ENCODE measurements around the gene TK1.

The TK1 gene

DNA sequence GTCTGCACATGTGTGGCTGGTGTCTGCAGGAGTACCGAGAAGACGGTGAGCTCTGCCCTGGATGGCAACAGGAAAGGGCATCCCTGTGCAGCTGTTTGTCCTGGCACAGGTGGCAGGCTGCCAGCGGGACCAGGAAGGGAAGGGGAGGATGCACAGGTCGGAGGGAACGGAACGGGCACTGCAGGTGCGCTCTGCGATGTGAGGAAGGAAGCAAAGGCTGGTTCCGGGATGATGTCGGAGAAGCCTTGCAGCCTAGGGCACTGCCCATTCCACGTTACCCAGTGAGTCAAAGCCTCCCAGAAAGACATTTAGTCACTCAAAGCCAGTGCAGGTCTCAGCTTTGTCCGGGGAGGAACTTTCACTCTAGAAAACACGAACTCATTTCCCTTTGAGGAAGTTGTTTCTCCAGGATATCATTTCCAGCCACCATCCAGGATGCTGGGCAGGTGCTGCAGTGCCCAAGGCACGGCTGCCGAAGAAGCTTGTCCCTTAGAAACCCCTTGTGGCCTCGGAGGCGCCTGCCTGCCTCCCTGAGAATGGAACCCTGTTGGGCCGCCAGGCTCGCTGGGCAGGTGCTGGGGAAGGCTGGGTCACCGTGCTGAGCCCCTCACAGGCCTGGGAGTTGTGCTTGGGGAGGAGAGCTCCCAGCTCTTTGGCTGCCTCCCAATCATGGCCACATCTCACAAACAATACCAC, 40.1 kb upstream of the TK1 start:
- no peaks in the 10 kb centered on the region for H3K9me3 ChIP-seq (ENCODE audit: low read length)
- peaks cover 18% of the 10 kb centered on the region for H3K36me3 ChIP-seq (ENCODE audit: insufficient read depth, low read length)
- peaks cover 7% of the 10 kb centered on the region for H3K4me1 ChIP-seq (ENCODE audit: insufficient read depth, low read length)
- H3K27me3 ChIP-seq (ENCODE audit: insufficient read depth, low read length) = peaks cover 16% of the 10 kb centered on the region
- H3K4me3 ChIP-seq (ENCODE audit: low read length) = no peak overlapping the region
- H2AFZ ChIP-seq (ENCODE audit: low read depth, low read length) = no peak overlapping the region

DNA sequence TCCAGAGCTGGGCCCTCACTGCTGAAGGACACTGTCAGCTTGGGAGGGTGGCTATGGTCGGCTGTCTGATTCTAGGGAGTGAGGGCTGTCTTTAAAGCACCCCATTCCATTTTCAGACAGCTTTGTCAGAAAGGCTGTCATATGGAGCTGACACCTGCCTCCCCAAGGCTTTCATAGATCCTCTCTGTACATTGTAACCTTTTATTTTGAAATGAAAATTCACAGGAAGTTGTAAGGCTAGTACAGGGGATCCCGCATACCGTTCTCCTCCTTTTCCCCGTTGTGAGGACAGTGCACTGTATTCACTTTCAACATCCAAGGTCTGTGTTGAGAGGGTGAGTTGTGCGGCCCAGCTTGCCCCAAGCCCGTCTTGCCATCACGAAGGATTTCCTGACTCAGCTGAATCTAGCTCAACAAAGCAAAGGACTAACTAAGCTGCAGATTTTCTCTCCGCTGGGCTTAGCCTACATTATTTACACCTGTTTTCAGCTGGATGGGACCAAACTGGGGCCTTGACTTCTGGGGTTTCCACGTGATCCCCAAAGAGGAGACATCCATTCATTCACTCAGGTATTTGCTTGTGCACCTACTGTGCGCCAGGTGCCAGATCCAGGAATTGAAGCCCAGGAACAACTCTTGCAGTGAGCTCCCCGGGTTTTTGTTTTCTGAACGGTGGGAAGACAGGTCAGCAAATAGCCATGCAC, 39.4 kb upstream of the TK1 start:
- H3K4me3 ChIP-seq (ENCODE audit: low read length) = no peak overlapping the region
- H3K36me3 ChIP-seq (ENCODE audit: insufficient read depth, low read length) = peaks cover 24% of the 10 kb centered on the region
- H3K4me1 ChIP-seq (ENCODE audit: insufficient read depth, low read length) = peaks cover 4% of the 10 kb centered on the region
- H3K9me3 ChIP-seq (ENCODE audit: low read length) = no peaks in the 10 kb centered on the region
- peaks cover 11% of the 10 kb centered on the region for H3K27me3 ChIP-seq (ENCODE audit: insufficient read depth, low read length)
- no peak overlapping the region for H2AFZ ChIP-seq (ENCODE audit: low read depth, low read length)

DNA sequence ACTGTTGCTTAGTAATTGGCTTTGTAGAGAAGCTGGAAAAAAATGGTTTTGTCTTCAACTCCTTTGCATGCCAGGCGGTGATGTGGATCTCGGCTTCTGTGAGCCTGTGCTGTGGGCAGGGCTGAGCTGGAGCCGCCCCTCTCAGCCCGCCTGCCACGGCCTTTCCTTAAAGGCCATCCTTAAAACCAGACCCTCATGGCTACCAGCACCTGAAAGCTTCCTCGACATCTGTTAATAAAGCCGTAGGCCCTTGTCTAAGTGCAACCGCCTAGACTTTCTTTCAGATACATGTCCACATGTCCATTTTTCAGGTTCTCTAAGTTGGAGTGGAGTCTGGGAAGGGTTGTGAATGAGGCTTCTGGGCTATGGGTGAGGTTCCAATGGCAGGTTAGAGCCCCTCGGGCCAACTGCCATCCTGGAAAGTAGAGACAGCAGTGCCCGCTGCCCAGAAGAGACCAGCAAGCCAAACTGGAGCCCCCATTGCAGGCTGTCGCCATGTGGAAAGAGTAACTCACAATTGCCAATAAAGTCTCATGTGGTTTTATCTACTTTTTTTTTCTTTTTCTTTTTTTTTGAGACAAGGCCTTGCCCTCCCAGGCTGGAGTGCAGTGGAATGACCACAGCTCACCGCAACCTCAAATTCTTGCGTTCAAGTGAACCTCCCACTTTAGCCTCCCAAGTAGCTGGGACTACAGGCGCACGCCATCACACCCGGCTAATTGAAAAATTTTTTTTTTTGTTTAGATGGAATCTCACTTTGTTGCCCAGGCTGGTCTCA, 38.4 kb upstream of the TK1 start:
- Histone ChIP-seq H3K9me3 (ENCODE audit: low read length) (no peaks in the 10 kb centered on the region), H3K36me3 (ENCODE audit: insufficient read depth, low read length) (peaks cover 31% of the 10 kb centered on the region), H3K4me1 (ENCODE audit: insufficient read depth, low read length) (peaks cover 4% of the 10 kb centered on the region), H3K27me3 (ENCODE audit: insufficient read depth, low read length) (peaks cover 1% of the 10 kb centered on the region), H3K4me3 (ENCODE audit: low read length) (no peak overlapping the region), H2AFZ (ENCODE audit: low read depth, low read length) (no peak overlapping the region)

DNA sequence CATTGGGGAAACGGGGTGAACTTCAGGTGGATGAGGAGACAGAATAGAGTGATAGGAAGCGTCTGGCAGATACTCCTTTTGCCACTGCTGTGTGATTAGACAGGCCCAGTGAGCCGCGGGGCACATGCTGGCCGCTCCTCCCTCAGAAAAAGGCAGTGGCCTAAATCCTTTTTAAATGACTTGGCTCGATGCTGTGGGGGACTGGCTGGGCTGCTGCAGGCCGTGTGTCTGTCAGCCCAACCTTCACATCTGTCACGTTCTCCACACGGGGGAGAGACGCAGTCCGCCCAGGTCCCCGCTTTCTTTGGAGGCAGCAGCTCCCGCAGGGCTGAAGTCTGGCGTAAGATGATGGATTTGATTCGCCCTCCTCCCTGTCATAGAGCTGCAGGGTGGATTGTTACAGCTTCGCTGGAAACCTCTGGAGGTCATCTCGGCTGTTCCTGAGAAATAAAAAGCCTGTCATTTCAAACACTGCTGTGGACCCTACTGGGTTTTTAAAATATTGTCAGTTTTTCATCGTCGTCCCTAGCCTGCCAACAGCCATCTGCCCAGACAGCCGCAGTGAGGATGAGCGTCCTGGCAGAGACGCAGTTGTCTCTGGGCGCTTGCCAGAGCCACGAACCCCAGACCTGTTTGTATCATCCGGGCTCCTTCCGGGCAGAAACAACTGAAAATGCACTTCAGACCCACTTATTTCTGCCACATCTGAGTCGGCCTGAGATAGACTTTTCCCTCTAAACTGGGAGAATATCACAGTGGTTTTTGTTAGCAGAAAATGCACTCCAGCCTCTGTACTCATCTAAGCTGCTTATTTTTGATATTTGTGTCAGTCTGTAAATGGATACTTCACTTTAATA, 37.6 kb upstream of the TK1 start:
- H3K36me3 ChIP-seq (ENCODE audit: insufficient read depth, low read length) = peaks cover 36% of the 10 kb centered on the region
- no peaks in the 10 kb centered on the region for H3K27me3 ChIP-seq (ENCODE audit: insufficient read depth, low read length)
- no peak overlapping the region for H3K4me3 ChIP-seq (ENCODE audit: low read length)
- H2AFZ ChIP-seq (ENCODE audit: low read depth, low read length) = no peak overlapping the region
- peaks cover 4% of the 10 kb centered on the region for H3K4me1 ChIP-seq (ENCODE audit: insufficient read depth, low read length)
- H3K9me3 ChIP-seq (ENCODE audit: low read length) = no peaks in the 10 kb centered on the region

DNA sequence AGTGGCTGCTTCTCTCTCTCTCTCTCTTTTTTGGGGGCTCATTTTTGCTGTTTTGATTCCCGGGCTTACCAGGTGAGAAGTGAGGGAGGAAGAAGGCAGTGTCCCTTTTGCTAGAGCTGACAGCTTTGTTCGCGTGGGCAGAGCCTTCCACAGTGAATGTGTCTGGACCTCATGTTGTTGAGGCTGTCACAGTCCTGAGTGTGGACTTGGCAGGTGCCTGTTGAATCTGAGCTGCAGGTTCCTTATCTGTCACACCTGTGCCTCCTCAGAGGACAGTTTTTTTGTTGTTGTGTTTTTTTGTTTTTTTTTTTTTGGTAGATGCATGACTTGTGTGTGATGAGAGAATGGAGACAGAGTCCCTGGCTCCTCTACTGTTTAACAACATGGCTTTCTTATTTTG, 36.9 kb upstream of the TK1 start:
- Histone ChIP-seq H3K4me3 (ENCODE audit: low read length) (no peak overlapping the region), H3K4me1 (ENCODE audit: insufficient read depth, low read length) (peaks cover 4% of the 10 kb centered on the region), H3K27me3 (ENCODE audit: insufficient read depth, low read length) (no peaks in the 10 kb centered on the region), H3K36me3 (ENCODE audit: insufficient read depth, low read length) (peaks cover 39% of the 10 kb centered on the region), H3K9me3 (ENCODE audit: low read length) (no peaks in the 10 kb centered on the region), H2AFZ (ENCODE audit: low read depth, low read length) (no peak overlapping the region)

DNA sequence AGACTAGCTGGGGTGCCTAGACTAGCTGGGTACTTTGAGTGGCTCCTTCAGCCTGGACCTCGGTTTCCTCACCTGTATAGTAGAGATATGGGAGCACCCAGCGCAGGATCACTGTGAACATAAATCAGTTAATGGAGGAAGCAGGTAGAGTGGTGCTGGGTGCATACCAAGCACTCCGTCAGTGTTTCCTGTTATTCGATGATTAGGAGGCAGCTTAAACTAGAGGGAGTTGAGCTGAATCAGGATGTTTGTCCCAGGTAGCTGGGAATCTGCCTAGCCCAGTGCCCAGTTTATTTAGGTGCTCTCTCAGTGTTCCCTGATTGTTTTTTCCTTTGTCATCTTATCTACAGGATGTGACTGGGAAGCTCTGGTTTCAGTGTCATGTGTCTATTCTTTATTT, 36.2 kb upstream of the TK1 start:
- Histone ChIP-seq H3K4me3 (ENCODE audit: low read length) (no peak overlapping the region), H3K27me3 (ENCODE audit: insufficient read depth, low read length) (no peaks in the 10 kb centered on the region), H3K4me1 (ENCODE audit: insufficient read depth, low read length) (no peaks in the 10 kb centered on the region), H3K36me3 (ENCODE audit: insufficient read depth, low read length) (peaks cover 39% of the 10 kb centered on the region), H2AFZ (ENCODE audit: low read depth, low read length) (no peak overlapping the region), H3K9me3 (ENCODE audit: low read length) (no peaks in the 10 kb centered on the region)

DNA sequence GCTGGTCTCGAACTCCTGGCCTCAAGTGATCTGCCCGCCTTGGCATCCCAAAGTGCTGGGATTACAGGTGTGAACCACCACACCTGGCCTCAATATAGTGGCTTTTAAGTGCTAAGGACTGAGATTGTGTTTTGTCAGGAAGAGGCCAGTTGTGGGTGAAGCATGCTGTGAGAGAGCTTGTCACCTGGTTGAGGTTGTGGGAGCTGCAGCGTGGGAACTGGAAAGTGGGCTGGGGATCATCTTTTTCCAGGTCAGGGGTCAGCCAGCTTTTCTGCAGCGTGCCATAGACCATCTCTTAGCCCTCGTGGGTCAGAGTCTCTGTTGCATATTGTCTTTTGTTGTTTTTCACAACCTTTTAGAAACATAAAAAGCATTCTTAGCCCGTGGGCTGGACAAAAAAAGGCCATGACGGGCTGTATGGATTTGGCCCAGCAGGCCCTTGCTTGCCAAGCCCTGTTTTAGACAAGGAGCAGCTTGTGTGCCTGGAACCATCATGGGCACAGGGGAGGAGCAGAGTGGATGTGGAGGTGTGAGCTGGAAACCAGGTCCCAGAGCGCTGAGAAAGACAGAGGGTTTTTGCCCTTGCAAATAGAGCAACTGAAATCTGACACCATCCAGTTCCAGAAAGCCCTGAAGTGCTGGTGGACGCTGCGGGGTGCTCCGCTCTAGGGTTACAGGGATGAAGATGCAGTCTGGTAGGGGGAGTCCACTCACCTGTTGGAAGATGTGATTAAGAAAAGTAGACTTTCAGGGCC, 32.7 kb upstream of the TK1 start:
- peaks cover 11% of the 10 kb centered on the region for H3K4me1 ChIP-seq (ENCODE audit: insufficient read depth, low read length)
- H3K4me3 ChIP-seq (ENCODE audit: low read length) = no peak overlapping the region
- H3K9me3 ChIP-seq (ENCODE audit: low read length) = no peaks in the 10 kb centered on the region
- H3K27me3 ChIP-seq (ENCODE audit: insufficient read depth, low read length) = no peaks in the 10 kb centered on the region
- no peak overlapping the region for H2AFZ ChIP-seq (ENCODE audit: low read depth, low read length)
- H3K36me3 ChIP-seq (ENCODE audit: insufficient read depth, low read length) = peaks cover 40% of the 10 kb centered on the region

DNA sequence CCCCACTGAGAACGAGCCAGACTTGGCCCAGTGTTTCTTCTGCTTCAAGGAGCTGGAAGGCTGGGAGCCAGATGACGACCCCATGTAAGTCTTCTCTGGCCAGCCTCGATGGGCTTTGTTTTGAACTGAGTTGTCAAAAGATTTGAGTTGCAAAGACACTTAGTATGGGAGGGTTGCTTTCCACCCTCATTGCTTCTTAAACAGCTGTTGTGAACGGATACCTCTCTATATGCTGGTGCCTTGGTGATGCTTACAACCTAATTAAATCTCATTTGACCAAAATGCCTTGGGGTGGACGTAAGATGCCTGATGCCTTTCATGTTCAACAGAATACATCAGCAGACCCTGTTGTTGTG, 27.8 kb upstream of the TK1 start:
- H3K9me3 ChIP-seq (ENCODE audit: low read length) = no peaks in the 10 kb centered on the region
- H3K4me3 ChIP-seq (ENCODE audit: low read length) = peak overlapping the region; percentile 83
- no peaks in the 10 kb centered on the region for H3K27me3 ChIP-seq (ENCODE audit: insufficient read depth, low read length)
- peaks cover 10% of the 10 kb centered on the region for H3K36me3 ChIP-seq (ENCODE audit: insufficient read depth, low read length)
- peak overlapping the region; percentile 86 for H2AFZ ChIP-seq (ENCODE audit: low read depth, low read length)
- peaks cover 13% of the 10 kb centered on the region for H3K4me1 ChIP-seq (ENCODE audit: insufficient read depth, low read length)

DNA sequence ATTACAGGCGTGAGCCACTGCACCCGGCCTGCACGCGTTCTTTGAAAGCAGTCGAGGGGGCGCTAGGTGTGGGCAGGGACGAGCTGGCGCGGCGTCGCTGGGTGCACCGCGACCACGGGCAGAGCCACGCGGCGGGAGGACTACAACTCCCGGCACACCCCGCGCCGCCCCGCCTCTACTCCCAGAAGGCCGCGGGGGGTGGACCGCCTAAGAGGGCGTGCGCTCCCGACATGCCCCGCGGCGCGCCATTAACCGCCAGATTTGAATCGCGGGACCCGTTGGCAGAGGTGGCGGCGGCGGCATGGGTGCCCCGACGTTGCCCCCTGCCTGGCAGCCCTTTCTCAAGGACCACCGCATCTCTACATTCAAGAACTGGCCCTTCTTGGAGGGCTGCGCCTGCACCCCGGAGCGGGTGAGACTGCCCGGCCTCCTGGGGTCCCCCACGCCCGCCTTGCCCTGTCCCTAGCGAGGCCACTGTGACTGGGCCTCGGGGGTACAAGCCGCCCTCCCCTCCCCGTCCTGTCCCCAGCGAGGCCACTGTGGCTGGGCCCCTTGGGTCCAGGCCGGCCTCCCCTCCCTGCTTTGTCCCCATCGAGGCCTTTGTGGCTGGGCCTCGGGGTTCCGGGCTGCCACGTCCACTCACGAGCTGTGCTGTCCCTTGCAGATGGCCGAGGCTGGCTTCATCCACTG, 27.3 kb upstream of the TK1 start, which contains the start of gene BIRC5:
TSS of gene BIRC5 (plus strand) at position 238 of the 690 bp plus-strand sequence. CDS start at position 302, 64 bp downstream.
- H3K9me3 ChIP-seq (ENCODE audit: low read length) = no peaks in the 10 kb centered on the region
- H3K4me1 ChIP-seq (ENCODE audit: insufficient read depth, low read length) = peaks cover 13% of the 10 kb centered on the region
- H3K36me3 ChIP-seq (ENCODE audit: insufficient read depth, low read length) = peaks cover 5% of the 10 kb centered on the region
- no peaks in the 10 kb centered on the region for H3K27me3 ChIP-seq (ENCODE audit: insufficient read depth, low read length)
- H3K4me3 ChIP-seq (ENCODE audit: low read length) = peak within 1 kb of the TSS; percentile 83
- H2AFZ ChIP-seq (ENCODE audit: low read depth, low read length) = peak within 1 kb of the TSS; percentile 86

DNA sequence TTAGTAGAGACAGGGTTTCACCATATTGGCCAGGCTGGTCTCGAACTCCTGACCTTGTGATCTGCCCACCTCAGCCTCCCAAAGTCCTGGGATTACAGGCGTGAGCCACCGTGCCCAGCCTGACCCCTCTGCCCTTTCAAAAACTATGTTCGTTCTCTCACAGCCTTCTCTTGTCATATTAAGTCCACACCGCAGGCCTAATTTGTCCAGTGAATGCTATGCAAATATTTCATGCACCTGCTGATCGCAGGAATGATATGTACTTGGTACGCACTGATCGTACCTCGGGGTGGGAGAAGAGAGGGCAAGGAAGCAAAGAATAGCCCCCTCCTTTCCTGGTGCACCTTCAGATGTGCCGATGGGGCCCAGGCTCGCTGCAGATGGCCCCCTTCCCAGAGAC, 24.2 kb upstream of the TK1 start:
- Histone ChIP-seq H3K4me3 (ENCODE audit: low read length) (no peak overlapping the region), H2AFZ (ENCODE audit: low read depth, low read length) (no peak overlapping the region), H3K27me3 (ENCODE audit: insufficient read depth, low read length) (no peaks in the 10 kb centered on the region), H3K9me3 (ENCODE audit: low read length) (no peaks in the 10 kb centered on the region), H3K36me3 (ENCODE audit: insufficient read depth, low read length) (peaks cover 6% of the 10 kb centered on the region), H3K4me1 (ENCODE audit: insufficient read depth, low read length) (peaks cover 13% of the 10 kb centered on the region)

DNA sequence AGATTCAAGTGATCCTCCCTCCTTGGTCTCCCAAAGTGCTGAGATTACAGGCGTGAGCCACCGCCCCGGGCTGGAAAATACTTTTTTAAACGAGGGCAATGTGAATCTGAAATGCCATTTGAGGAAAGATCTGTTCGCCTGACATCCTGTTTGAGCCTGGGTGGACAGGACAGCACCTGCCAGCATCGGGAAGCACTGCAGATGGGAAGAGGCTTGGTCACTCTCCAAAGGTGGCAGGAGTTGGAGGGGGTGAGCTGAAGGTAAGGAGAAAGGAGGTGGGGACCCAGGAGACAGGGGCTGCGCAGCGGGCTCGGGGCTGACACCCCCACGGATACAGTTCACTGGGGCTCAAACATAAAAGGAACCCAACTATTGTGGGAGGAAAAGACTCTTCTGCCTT, 23.3 kb upstream of the TK1 start:
- no peaks in the 10 kb centered on the region for H3K27me3 ChIP-seq (ENCODE audit: insufficient read depth, low read length)
- no peaks in the 10 kb centered on the region for H3K9me3 ChIP-seq (ENCODE audit: low read length)
- no peak overlapping the region for H2AFZ ChIP-seq (ENCODE audit: low read depth, low read length)
- peaks cover 11% of the 10 kb centered on the region for H3K36me3 ChIP-seq (ENCODE audit: insufficient read depth, low read length)
- peaks cover 7% of the 10 kb centered on the region for H3K4me1 ChIP-seq (ENCODE audit: insufficient read depth, low read length)
- no peak overlapping the region for H3K4me3 ChIP-seq (ENCODE audit: low read length)

DNA sequence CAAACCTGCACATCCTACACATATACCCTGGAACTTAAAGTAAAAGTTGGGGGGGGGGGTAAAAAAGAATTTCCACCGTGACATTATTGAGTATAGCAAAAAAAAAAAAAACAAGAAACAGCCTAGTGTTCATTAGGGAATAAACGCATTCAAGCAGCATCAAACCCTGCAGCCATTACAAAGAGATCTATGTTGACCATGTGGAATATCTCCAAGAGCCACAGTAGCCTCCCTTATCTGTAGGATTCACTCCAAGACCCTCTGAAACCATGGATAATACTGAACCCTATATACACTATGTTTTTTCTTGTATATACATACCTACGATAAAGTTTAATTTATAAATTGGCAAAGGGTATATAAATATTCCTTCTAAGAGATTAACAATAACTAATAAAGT, 21.6 kb upstream of the TK1 start:
- H3K9me3 ChIP-seq (ENCODE audit: low read length) = no peaks in the 10 kb centered on the region
- no peak overlapping the region for H2AFZ ChIP-seq (ENCODE audit: low read depth, low read length)
- H3K4me3 ChIP-seq (ENCODE audit: low read length) = no peak overlapping the region
- H3K36me3 ChIP-seq (ENCODE audit: insufficient read depth, low read length) = peaks cover 24% of the 10 kb centered on the region
- H3K4me1 ChIP-seq (ENCODE audit: insufficient read depth, low read length) = no peaks in the 10 kb centered on the region
- no peaks in the 10 kb centered on the region for H3K27me3 ChIP-seq (ENCODE audit: insufficient read depth, low read length)

Measured in neuron (in vitro differentiated cells).